HUES48 (cell line): Measurements from ENCODE around the gene EPB41L4B.

Experiments
- H3K27ac ChIP-seq: one replicate; pipeline ENCODE4 v1.7.0; 2013; ENCODE audit warnings: low read depth, low read length, inconsistent platforms
- H3K27me3 ChIP-seq: 2 replicates; pipeline ENCODE4 v1.6.1; 2013; ENCODE audit warnings: mild to moderate bottlenecking, low read length; ENCODE audit not compliant: control insufficient read depth, insufficient read depth
- H3K36me3 ChIP-seq: 2 replicates; pipeline ENCODE4 v1.6.1; 2013; ENCODE audit warnings: low read length; ENCODE audit not compliant: control insufficient read depth, insufficient read depth
- H3K4me1 ChIP-seq: 2 replicates; pipeline ENCODE4 v1.6.1; 2013; ENCODE audit warnings: mild to moderate bottlenecking, low read length; ENCODE audit not compliant: control insufficient read depth, insufficient read depth
- H3K4me3 ChIP-seq: 2 replicates; pipeline ENCODE4 v1.5.1; 2013; ENCODE audit warnings: mild to moderate bottlenecking, low read depth, low read length
- H3K9ac ChIP-seq: 2 replicates; pipeline ENCODE4 v1.6.1; 2013; ENCODE audit warnings: mild to moderate bottlenecking, low read depth, low read length, moderate library complexity
- H3K9me3 ChIP-seq: 2 replicates; pipeline ENCODE4 v1.6.1; 2013; ENCODE audit warnings: low read length; ENCODE audit not compliant: control insufficient read depth, insufficient read depth

Gene EPB41L4B

DNA sequence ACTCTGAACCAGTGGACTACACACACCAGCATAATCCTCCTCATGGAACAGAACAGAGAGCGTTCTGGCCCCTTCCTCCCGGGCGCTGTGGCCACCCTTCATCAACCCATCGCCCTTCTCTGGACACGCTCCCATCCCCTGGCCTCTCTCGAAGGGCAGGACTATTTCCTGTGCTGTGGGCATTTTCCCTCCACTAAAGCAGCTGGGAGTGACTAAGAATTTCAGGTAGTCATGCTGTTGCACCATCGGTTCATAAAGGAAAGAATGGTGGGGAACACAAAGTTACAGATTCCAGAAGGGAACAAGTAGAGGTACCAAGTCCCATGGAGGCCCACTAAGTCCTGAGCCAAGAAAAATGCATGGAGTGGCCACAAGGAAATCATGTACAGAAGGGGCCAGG is 68.6 kb downstream of the EPB41L4B start:
- Histone ChIP-seq H3K9me3 (no peaks in the 10 kb centered on the region), H3K27me3 (no peaks in the 10 kb centered on the region), H3K9ac (no peak overlapping the region), H3K27ac (no peak overlapping the region), H3K4me3 (no peak overlapping the region), H3K4me1 (peaks cover 5% of the 10 kb centered on the region), H3K36me3 (peaks cover 36% of the 10 kb centered on the region)

DNA sequence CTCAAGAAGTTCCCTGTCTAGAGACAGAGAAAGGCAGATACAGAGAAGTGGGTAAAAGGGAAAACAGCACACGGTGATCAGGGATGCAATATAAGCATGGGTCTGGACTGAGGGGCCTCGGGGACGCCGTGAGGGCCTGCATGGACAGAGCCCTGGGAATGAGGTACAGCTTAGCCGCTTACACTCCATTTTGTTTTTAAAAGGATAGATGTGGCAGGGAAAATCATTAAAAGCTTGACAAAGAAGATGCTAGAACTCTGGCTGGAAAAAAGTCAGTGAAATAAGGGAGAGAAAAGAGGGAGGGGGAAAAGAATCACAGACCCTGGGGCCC is 69.1 kb downstream of the EPB41L4B start:
- no peak overlapping the region for H3K9ac ChIP-seq
- no peaks in the 10 kb centered on the region for H3K9me3 ChIP-seq
- H3K4me1 ChIP-seq, result peaks cover 9% of the 10 kb centered on the region
- no peak overlapping the region for H3K27ac ChIP-seq
- peaks cover 32% of the 10 kb centered on the region for H3K36me3 ChIP-seq
- no peaks in the 10 kb centered on the region for H3K27me3 ChIP-seq
- no peak overlapping the region for H3K4me3 ChIP-seq

DNA sequence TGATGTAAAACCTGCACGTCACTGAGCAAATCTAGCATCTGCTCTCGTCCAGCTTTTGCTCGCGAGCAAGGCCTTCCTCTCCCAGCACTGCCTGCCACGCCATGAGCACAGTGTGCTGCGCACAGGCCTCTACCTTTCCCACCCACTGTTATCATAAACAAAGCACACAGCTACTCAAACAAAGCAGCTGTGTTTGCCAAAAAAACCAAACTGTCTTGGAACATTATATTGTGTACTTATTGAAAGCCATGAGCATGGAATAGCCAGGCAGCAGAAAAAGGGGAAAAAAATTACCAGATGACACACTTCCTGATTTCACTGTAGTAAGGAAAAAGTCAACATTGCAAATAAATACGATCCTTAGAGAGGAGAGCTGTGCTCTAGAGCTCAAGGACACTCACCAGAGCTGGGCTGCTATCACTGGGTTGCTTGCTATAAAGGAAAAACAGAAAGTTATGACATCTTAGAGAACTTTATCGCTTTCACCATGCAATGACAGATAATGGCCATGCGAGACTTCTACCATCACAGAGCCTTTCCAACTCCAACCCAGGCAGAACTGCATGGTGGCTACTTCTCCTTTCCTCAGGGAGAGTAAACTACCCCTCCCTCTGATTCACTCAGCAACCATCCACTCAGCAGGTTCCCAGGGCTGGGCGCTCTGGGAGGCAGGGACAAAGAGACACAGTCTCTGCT is 69.6 kb downstream of the EPB41L4B start:
- Histone ChIP-seq H3K27me3 (no peaks in the 10 kb centered on the region), H3K27ac (no peak overlapping the region), H3K36me3 (peaks cover 32% of the 10 kb centered on the region), H3K9ac (no peak overlapping the region), H3K4me3 (no peak overlapping the region), H3K9me3 (no peaks in the 10 kb centered on the region), H3K4me1 (peaks cover 13% of the 10 kb centered on the region)

DNA sequence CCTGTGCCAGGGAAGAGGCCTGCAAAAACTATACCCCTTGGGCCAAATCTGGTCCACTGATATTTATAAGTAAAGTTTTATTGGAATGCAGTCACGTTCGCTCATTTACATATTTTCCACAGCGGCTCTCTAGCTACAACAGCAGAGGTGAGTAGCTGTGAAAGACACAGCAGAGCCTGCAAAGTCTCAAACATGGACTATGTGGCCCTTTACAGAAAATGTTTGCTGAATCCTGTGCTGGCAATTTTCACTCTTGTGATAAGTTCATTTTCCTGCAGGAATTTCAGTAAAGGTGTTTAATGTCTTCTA is 70.1 kb downstream of the EPB41L4B start:
- Histone ChIP-seq H3K4me3 (no peak overlapping the region), H3K36me3 (peaks cover 32% of the 10 kb centered on the region), H3K9ac (no peak overlapping the region), H3K27me3 (no peaks in the 10 kb centered on the region), H3K9me3 (no peaks in the 10 kb centered on the region), H3K4me1 (peaks cover 13% of the 10 kb centered on the region), H3K27ac (no peak overlapping the region)

DNA sequence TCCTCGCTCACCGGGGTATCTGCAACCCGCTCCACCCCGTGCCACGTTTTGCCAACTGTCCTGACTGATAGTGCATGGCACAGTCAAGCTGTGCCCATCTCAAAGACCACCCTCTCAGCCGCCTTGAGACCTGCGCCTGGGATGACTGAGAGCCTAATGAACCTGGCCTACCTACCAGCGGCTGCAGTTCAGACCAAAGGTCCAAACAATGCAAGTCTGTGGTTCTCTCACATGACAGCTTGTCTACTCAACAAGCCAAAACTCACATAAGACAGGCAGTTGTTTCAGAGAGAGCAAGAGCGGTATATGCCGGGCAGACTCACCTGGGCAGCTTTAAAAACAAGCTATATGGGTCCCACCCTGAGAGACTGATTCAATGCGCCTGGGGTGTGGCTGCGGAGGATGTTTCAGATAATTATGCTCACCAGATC is 70.5 kb downstream of the EPB41L4B start:
- Histone ChIP-seq H3K4me3 (no peak overlapping the region), H3K9me3 (no peaks in the 10 kb centered on the region), H3K9ac (no peak overlapping the region), H3K27ac (no peak overlapping the region), H3K36me3 (peaks cover 30% of the 10 kb centered on the region), H3K4me1 (peaks cover 13% of the 10 kb centered on the region), H3K27me3 (no peaks in the 10 kb centered on the region)

DNA sequence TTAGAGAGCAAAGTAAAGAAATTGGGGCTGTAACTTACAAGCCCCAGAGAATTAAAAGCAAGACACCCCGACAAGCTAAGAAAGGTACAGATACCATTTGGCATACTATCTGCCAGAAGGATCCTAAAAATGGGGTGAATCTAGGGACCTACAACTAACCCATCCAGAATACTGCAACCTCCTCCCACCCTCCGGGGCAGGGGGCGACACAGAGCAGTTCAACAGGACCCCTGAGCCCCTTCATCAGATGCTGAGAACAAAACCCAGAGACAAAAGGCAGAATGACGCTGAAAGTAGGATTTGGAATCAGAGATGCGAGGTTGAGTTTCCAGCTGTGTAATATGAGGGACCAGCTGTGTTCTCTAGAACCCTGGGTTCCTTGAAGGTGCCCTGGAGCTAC is 71.2 kb downstream of the EPB41L4B start:
- Histone ChIP-seq H3K9ac (no peak overlapping the region), H3K27ac (no peak overlapping the region), H3K27me3 (no peaks in the 10 kb centered on the region), H3K36me3 (peaks cover 23% of the 10 kb centered on the region), H3K4me1 (peaks cover 12% of the 10 kb centered on the region), H3K9me3 (no peaks in the 10 kb centered on the region), H3K4me3 (no peak overlapping the region)

DNA sequence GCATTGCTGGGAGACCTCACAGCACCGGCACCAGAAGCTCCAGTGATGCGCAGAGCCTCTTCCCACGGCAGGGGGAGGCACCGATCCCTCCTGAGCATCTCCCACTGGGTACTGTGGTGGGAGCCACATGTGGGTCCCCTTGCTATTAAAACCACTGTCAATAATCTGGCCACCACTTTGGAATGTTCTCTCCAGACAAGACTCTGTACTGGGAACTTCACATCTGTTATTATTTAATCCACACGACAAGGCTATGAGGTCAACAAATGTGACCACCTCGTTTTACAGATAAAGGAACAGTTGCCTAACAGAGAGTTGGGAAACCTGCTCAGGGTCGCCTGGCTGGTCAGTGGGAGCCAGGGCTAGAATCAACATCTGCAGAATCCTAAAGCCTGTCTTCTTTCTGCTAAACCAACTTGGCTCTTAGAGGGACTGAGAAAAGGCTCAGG is 72.7 kb downstream of the EPB41L4B start:
- no peak overlapping the region for H3K9ac ChIP-seq
- no peak overlapping the region for H3K4me3 ChIP-seq
- no peak overlapping the region for H3K27ac ChIP-seq
- no peaks in the 10 kb centered on the region for H3K9me3 ChIP-seq
- H3K27me3 ChIP-seq, result no peaks in the 10 kb centered on the region
- H3K36me3 ChIP-seq, result peaks cover 12% of the 10 kb centered on the region
- H3K4me1 ChIP-seq, result peaks cover 8% of the 10 kb centered on the region; the same call in 1 of the 2 replicates

DNA sequence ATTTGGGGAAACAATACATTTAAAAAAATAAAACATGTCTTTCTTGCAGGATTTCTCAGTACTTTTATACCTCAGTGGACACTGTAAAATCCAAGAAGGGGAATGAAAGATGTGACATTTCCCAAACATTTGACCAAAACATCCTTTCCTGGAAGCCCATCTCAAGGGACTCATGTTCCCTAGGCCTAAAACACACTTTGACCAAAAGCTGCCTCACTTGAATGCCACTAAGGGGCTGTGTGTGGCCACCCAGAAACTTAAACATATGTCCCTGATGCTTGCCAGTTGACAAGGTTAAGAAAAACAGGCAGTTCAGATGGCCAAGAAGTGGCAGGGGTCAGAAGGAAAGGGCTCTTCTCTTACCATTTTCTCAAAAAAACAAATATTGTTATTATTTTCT is 73.6 kb downstream of the EPB41L4B start:
- H3K36me3 ChIP-seq, result peaks cover 5% of the 10 kb centered on the region; the same call in 1 of the 2 replicates
- H3K27ac ChIP-seq, result no peak overlapping the region
- no peaks in the 10 kb centered on the region for H3K27me3 ChIP-seq
- no peak overlapping the region for H3K9ac ChIP-seq
- H3K9me3 ChIP-seq, result no peaks in the 10 kb centered on the region
- no peak overlapping the region for H3K4me3 ChIP-seq
- H3K4me1 ChIP-seq, result peaks cover 15% of the 10 kb centered on the region

DNA sequence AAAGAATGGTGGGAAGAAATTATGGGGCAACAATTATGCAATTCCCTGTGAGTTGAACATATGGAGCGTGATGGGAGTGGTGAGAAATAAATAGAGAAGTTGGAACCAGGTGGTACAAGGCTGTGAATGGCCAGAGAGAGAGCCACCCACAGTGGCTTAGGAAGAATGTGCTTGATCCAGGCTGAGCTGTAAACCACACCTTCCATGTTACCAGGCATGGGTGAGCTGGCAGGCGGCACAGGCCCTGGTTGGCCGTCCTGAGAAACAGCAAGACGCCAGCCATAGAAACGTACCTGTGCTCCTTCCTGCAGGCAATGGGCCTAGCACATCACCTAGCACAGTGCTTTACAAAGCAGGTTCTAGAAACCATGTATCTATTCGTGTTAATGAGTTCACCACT is 74.3 kb downstream of the EPB41L4B start:
- H3K4me1 ChIP-seq, result peaks cover 22% of the 10 kb centered on the region
- no peak overlapping the region for H3K4me3 ChIP-seq
- no peak overlapping the region for H3K9ac ChIP-seq
- H3K27ac ChIP-seq, result no peak overlapping the region
- no peaks in the 10 kb centered on the region for H3K9me3 ChIP-seq
- H3K27me3 ChIP-seq, result no peaks in the 10 kb centered on the region
- peaks cover 11% of the 10 kb centered on the region for H3K36me3 ChIP-seq

DNA sequence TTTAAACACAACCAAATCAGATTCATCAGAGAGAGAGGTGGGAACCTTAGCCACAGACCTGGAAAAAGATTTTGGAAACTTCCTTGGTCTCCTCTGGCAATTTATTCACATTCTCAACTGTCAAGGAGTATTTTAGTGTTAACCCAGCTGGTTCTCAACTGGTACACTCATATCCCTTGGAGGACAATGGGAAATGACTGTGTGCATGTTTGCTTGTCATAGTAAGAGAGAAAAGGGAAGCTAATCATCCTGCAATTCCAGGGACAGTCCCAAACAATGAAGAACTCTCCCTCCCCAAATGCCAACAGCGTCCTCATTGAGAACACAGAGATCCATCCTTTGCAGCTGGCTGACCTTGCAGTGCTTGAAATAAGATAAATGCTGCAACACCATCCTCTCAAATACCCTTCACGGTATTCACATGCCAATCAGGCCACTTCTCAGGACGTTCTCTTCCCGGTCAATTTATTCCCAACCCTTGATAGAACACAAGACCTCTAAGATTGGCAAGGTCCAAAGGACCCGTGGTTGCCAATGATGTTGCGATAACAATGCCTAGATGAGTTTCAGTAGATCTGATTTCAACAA is 75.5 kb downstream of the EPB41L4B start:
- H3K36me3 ChIP-seq, result peaks cover 13% of the 10 kb centered on the region
- no peak overlapping the region for H3K4me3 ChIP-seq
- no peaks in the 10 kb centered on the region for H3K9me3 ChIP-seq
- no peaks in the 10 kb centered on the region for H3K27me3 ChIP-seq
- H3K4me1 ChIP-seq, result peaks cover 24% of the 10 kb centered on the region
- H3K27ac ChIP-seq, result no peak overlapping the region
- H3K9ac ChIP-seq, result no peak overlapping the region

DNA sequence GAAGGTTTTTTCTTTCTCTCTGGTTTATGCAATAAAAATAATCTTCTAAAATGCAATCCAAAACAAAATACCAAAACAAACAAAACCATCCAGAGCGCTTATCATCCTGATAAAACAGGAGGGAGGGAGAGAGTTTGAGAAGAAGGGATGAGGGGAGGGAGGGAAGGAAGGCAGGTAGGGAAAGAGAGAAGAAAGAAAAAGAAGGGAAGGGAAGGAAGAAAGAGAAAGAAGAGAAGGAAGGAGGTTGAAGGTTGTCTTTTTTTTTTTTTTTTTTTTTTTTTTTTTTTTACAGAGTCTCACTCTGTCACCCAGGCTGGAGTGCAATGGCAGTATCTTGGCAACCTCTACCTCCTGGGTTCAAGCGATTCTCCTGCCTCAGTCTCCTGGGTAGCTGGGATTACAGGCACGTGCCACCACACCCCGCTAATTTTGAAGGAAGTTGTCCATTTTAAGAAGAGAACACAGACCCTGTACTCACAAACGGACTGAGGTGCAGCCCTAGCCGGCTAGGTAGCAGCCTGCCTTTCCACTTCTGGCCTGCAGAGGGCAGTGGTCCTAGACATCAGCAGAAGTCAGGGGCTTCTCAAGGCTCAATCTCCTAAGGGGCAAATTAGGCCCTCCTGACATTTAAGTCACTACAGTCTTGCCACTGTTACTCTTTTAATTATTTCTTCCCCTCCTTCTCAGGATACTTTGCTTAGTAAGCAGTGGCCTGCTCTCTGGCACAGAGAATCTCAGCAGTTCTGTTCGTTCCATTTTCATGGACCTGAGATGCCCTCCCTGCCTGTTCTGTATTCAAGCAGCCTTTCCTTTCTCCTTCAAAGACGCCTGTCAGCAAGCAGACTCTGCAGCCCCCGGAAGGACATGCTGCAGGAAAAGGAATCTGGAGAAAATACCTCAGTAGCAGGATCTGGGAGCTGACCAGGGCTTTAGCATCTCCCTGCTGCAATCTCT is 76.4 kb downstream of the EPB41L4B start:
- no peak overlapping the region for H3K9ac ChIP-seq
- peaks cover 24% of the 10 kb centered on the region for H3K4me1 ChIP-seq
- peaks cover 15% of the 10 kb centered on the region for H3K36me3 ChIP-seq
- H3K4me3 ChIP-seq, result no peak overlapping the region
- no peak overlapping the region for H3K27ac ChIP-seq
- H3K9me3 ChIP-seq, result no peaks in the 10 kb centered on the region
- no peaks in the 10 kb centered on the region for H3K27me3 ChIP-seq
